ENCODE data around the gene ANKUB1.

DNA sequence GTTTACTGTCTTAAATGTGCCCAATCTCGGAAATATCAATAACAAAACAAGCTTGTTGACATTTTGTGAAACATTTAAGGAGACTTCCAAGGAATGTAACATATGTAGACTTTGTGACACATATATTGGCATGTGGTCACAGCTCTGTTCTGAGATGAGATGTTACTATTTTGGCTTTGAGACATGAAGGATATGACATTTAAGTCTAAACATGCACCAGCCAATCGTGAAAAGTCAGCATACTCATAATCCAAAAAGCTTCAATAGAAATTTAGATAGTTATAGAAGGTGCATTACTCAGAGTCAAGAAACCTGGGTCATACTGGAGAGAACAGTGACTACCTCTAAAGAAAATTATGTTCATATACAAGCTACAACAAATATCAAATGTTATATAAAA lies 53.5 kb downstream of the ANKUB1 start:
- TF ChIP-seq POLR2A (IDR thresholded peaks at IDR 0.05), result no peak
- TF ChIP-seq, protein P1, sequence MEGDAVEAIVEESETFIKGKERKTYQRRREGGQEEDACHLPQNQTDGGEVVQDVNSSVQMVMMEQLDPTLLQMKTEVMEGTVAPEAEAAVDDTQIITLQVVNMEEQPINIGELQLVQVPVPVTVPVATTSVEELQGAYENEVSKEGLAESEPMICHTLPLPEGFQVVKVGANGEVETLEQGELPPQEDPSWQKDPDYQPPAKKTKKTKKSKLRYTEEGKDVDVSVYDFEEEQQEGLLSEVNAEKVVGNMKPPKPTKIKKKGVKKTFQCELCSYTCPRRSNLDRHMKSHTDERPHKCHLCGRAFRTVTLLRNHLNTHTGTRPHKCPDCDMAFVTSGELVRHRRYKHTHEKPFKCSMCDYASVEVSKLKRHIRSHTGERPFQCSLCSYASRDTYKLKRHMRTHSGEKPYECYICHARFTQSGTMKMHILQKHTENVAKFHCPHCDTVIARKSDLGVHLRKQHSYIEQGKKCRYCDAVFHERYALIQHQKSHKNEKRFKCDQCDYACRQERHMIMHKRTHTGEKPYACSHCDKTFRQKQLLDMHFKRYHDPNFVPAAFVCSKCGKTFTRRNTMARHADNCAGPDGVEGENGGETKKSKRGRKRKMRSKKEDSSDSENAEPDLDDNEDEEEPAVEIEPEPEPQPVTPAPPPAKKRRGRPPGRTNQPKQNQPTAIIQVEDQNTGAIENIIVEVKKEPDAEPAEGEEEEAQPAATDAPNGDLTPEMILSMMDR (IDR thresholded peaks at IDR 0.05), result no peak

Measured in testis (tissue), 2 donors.